Measurements from ENCODE around the gene MLLT1. TPM values are rescaled to one million over a fixed set of nuclear protein-coding genes. Genes with fewer than 3 reads are reported as not detected.

Gene MLLT1
- total RNA-seq, 2 donors from 2014 or later: 44.7 to 104 TPM

GRCh38 chr19:6260912-6261650, 18.7 kb downstream of the MLLT1 start:
- H3K27ac Mint-ChIP-seq: no peak overlapping the region

GRCh38 chr19:6260376-6260775, 19.4 kb downstream of the MLLT1 start:
- Mint-ChIP-seq H3K27me3 (no peaks in the 10 kb centered on the region), H3K4me3 (no peak overlapping the region), H3K9me3 (no peaks in the 10 kb centered on the region), H3K4me1 (ENCODE audit: low read depth in 2 of 2) (peaks cover 7 to 21% of the 10 kb centered on the region in 2 donors), H3K27ac (no peak overlapping the region), H3K36me3 (no peaks in the 10 kb centered on the region)
- DNase-seq (ENCODE audit: low spot score) (no peak), ATAC-seq (peak in 1 of 2 donors; percentile 25)

More at GRCh38 chr19:6260912-6261650, 18.7 kb downstream of the MLLT1 start:
- H3K4me1 Mint-ChIP-seq (ENCODE audit: low read depth in 2 of 2): peaks cover 7 to 21% of the 10 kb centered on the region in 2 donors
- ATAC-seq (no peak), DNase-seq (ENCODE audit: low spot score) (no peak)
- no peaks in the 10 kb centered on the region for H3K36me3 Mint-ChIP-seq
- H3K27me3 Mint-ChIP-seq: no peaks in the 10 kb centered on the region
- H3K9me3 Mint-ChIP-seq: no peaks in the 10 kb centered on the region
- H3K4me3 Mint-ChIP-seq: no peak overlapping the region

- ATAC-seq: peak in 1 of 2 donors; percentile 11
- no peaks in the 10 kb centered on the region for H3K36me3 Mint-ChIP-seq
- H3K27me3 Mint-ChIP-seq: no peaks in the 10 kb centered on the region
- no peak overlapping the region for H3K4me3 Mint-ChIP-seq
- no peak overlapping the region for H3K27ac Mint-ChIP-seq
- H3K4me1 Mint-ChIP-seq (ENCODE audit: low read depth in 2 of 2): peaks cover 7 to 24% of the 10 kb centered on the region in 2 donors
- no peak for DNase-seq (ENCODE audit: low spot score)
- H3K9me3 Mint-ChIP-seq: no peaks in the 10 kb centered on the region
Measured at GRCh38 chr19:6259312-6259861, 20.4 kb downstream of the MLLT1 start.

- H3K36me3 Mint-ChIP-seq: no peaks in the 10 kb centered on the region
- ATAC-seq: no peak
- H3K4me3 Mint-ChIP-seq: no peak overlapping the region
- no peak for DNase-seq (ENCODE audit: low spot score)
- peaks cover 7 to 24% of the 10 kb centered on the region in 2 donors for H3K4me1 Mint-ChIP-seq (ENCODE audit: low read depth in 2 of 2)
- H3K9me3 Mint-ChIP-seq: no peaks in the 10 kb centered on the region
- no peaks in the 10 kb centered on the region for H3K27me3 Mint-ChIP-seq
- H3K27ac Mint-ChIP-seq: no peak overlapping the region
Measured at GRCh38 chr19:6258812-6259311, 20.9 kb downstream of the MLLT1 start.

- Mint-ChIP-seq H3K4me3 (no peak overlapping the region), H3K27ac (no peak overlapping the region), H3K36me3 (no peaks in the 10 kb centered on the region), H3K27me3 (no peaks in the 10 kb centered on the region), H3K9me3 (no peaks in the 10 kb centered on the region), H3K4me1 (ENCODE audit: low read depth in 2 of 2) (peaks cover 5 to 33% of the 10 kb centered on the region in 2 donors)
- DNase-seq (ENCODE audit: low spot score) (no peak), ATAC-seq (no peak)
Measured at GRCh38 chr19:6253954-6254733, 25.6 kb downstream of the MLLT1 start.

- no peak for DNase-seq (ENCODE audit: low spot score)
- no peaks in the 10 kb centered on the region for H3K27me3 Mint-ChIP-seq
- no peak overlapping the region for H3K4me3 Mint-ChIP-seq
- H3K27ac Mint-ChIP-seq: no peak overlapping the region
- peaks cover 5 to 32% of the 10 kb centered on the region in 2 donors for H3K4me1 Mint-ChIP-seq (ENCODE audit: low read depth in 2 of 2)
- no peaks in the 10 kb centered on the region for H3K9me3 Mint-ChIP-seq
- H3K36me3 Mint-ChIP-seq: no peaks in the 10 kb centered on the region
- no peak for ATAC-seq
Measured at GRCh38 chr19:6252066-6252465, 27.7 kb downstream of the MLLT1 start.

- Mint-ChIP-seq H3K4me1 (ENCODE audit: low read depth in 2 of 2) (peaks cover 11 to 34% of the 10 kb centered on the region in 2 donors), H3K27me3 (no peaks in the 10 kb centered on the region)
- ATAC-seq: no peak
Measured at GRCh38 chr19:6250909-6251308, 28.9 kb downstream of the MLLT1 start.

GRCh38 chr19:6250024-6250615, 29.7 kb downstream of the MLLT1 start:
- no peak for DNase-seq (ENCODE audit: low spot score)
- H3K4me3 Mint-ChIP-seq: no peak overlapping the region
- no peaks in the 10 kb centered on the region for H3K9me3 Mint-ChIP-seq
- H3K27me3 Mint-ChIP-seq: no peaks in the 10 kb centered on the region
- no peak for ATAC-seq
- H3K27ac Mint-ChIP-seq: no peak overlapping the region
- H3K36me3 Mint-ChIP-seq: no peaks in the 10 kb centered on the region
- peaks cover 14 to 37% of the 10 kb centered on the region in 2 donors for H3K4me1 Mint-ChIP-seq (ENCODE audit: low read depth in 2 of 2)

More at GRCh38 chr19:6250909-6251308, 28.9 kb downstream of the MLLT1 start:
- Mint-ChIP-seq H3K9me3 (no peaks in the 10 kb centered on the region), H3K36me3 (no peaks in the 10 kb centered on the region), H3K27ac (no peak overlapping the region), H3K4me3 (no peak overlapping the region)
- DNase-seq (ENCODE audit: low spot score): no peak

GRCh38 chr19:6249296-6249695, 30.5 kb downstream of the MLLT1 start:
- DNase-seq (ENCODE audit: low spot score) (no peak), ATAC-seq (no peak)
- Mint-ChIP-seq H3K36me3 (no peaks in the 10 kb centered on the region), H3K9me3 (no peaks in the 10 kb centered on the region), H3K27ac (no peak overlapping the region), H3K4me3 (no peak overlapping the region), H3K4me1 (ENCODE audit: low read depth in 2 of 2) (peaks cover 19 to 39% of the 10 kb centered on the region in 2 donors), H3K27me3 (no peaks in the 10 kb centered on the region)

GRCh38 chr19:6248844-6249243, 30.9 kb downstream of the MLLT1 start:
- DNase-seq (ENCODE audit: low spot score) (no peak), ATAC-seq (no peak)
- Mint-ChIP-seq H3K27me3 (no peaks in the 10 kb centered on the region), H3K9me3 (no peaks in the 10 kb centered on the region), H3K36me3 (no peaks in the 10 kb centered on the region), H3K4me1 (ENCODE audit: low read depth in 2 of 2) (peaks cover 24 to 43% of the 10 kb centered on the region in 2 donors), H3K27ac (no peak overlapping the region), H3K4me3 (no peak overlapping the region)

- Mint-ChIP-seq H3K36me3 (no peaks in the 10 kb centered on the region), H3K4me1 (ENCODE audit: low read depth in 2 of 2) (peaks cover 25 to 43% of the 10 kb centered on the region in 2 donors), H3K27me3 (no peaks in the 10 kb centered on the region), H3K4me3 (no peak overlapping the region), H3K9me3 (no peaks in the 10 kb centered on the region), H3K27ac (peak overlapping the region in 1 of 2 donors; percentile 66)
- DNase-seq (ENCODE audit: low spot score): no peak
- no peak for ATAC-seq
Measured at GRCh38 chr19:6248341-6248740, 31.4 kb downstream of the MLLT1 start.

GRCh38 chr19:6247007-6247288, 32.8 kb downstream of the MLLT1 start:
- ATAC-seq: no peak
- no peaks in the 10 kb centered on the region for H3K36me3 Mint-ChIP-seq
- H3K4me1 Mint-ChIP-seq (ENCODE audit: low read depth in 2 of 2): peaks cover 25 to 41% of the 10 kb centered on the region in 2 donors
- no peak overlapping the region for H3K4me3 Mint-ChIP-seq
- DNase-seq (ENCODE audit: low spot score): no peak
- no peaks in the 10 kb centered on the region for H3K9me3 Mint-ChIP-seq
- H3K27ac Mint-ChIP-seq: peak overlapping the region in 1 of 2 donors; percentile 67
- no peaks in the 10 kb centered on the region for H3K27me3 Mint-ChIP-seq

- no peaks in the 10 kb centered on the region for H3K27me3 Mint-ChIP-seq
- H3K36me3 Mint-ChIP-seq: no peaks in the 10 kb centered on the region
- DNase-seq (ENCODE audit: low spot score) (no peak), ATAC-seq (no peak)
- peaks cover 21 to 37% of the 10 kb centered on the region in 2 donors for H3K4me1 Mint-ChIP-seq (ENCODE audit: low read depth in 2 of 2)
- peak overlapping the region; percentile 19 to 67 for H3K27ac Mint-ChIP-seq
- peak overlapping the region; percentile 7 for H3K4me3 Mint-ChIP-seq
- H3K9me3 Mint-ChIP-seq: no peaks in the 10 kb centered on the region
Measured at GRCh38 chr19:6246174-6247006, 33.4 kb downstream of the MLLT1 start.

All from natural killer cell treated with Interleukin-12 subunit alpha and Interleukin-12 subunit beta and Interleukin-15 and Interleukin-18, amount 100 ng/mL, for 72 hours (primary cell).